ENCODE results near the gene SLIT1. TPM values are rescaled to one million over a fixed set of nuclear protein-coding genes. Genes with fewer than 3 reads are reported as not detected.

Gene SLIT1
- total RNA-seq, 1 donor from 2014 or later, result not detected

DNA sequence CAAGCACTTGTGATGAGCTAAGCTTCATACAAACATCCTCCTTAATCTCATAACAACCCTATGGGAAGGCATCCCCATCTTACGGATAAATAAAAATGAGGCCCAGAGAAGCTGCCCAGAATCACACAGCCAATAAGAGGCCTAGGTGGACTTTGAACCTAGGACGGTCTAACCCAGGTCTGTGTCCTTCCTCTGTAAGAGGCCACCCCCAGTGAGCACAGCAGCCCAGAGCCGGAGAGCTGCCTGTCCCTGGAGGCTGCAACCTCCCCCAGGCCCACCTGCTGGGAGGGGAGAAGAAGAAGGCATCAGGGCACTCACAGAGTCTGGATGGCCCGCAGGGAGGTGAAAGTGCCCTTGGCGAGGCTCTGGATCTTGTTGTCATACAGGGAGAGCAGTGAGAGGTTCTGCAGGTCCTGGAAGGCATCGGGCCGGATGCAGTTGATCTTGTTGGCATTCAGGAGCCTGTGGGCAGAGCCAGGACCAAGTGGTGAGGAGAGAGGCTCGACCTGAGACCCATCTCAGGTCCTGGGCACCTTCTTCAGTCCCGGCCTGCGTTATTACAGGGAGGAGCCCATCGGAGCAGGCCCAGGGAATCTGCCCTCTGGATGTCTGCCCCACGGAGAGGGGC, 129.6 kb downstream of the SLIT1 start:
- no peak overlapping the region for H3K4me3 ChIP-seq
- no peaks in the 10 kb centered on the region for H3K4me1 ChIP-seq
- TF ChIP-seq, protein P1, sequence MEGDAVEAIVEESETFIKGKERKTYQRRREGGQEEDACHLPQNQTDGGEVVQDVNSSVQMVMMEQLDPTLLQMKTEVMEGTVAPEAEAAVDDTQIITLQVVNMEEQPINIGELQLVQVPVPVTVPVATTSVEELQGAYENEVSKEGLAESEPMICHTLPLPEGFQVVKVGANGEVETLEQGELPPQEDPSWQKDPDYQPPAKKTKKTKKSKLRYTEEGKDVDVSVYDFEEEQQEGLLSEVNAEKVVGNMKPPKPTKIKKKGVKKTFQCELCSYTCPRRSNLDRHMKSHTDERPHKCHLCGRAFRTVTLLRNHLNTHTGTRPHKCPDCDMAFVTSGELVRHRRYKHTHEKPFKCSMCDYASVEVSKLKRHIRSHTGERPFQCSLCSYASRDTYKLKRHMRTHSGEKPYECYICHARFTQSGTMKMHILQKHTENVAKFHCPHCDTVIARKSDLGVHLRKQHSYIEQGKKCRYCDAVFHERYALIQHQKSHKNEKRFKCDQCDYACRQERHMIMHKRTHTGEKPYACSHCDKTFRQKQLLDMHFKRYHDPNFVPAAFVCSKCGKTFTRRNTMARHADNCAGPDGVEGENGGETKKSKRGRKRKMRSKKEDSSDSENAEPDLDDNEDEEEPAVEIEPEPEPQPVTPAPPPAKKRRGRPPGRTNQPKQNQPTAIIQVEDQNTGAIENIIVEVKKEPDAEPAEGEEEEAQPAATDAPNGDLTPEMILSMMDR (IDR thresholded peaks at IDR 0.05), result no peak
- DNase-seq (ENCODE audit: low spot score in 2 of 2), result no peak
- no peaks in the 10 kb centered on the region for H3K36me3 ChIP-seq
- H3K27ac ChIP-seq, result no peak overlapping the region
- H3K27me3 ChIP-seq, result no peaks in the 10 kb centered on the region
- intact Hi-C loops (cut with DNase I), result no loop called here
- no peaks in the 10 kb centered on the region for H3K9me3 ChIP-seq

DNA sequence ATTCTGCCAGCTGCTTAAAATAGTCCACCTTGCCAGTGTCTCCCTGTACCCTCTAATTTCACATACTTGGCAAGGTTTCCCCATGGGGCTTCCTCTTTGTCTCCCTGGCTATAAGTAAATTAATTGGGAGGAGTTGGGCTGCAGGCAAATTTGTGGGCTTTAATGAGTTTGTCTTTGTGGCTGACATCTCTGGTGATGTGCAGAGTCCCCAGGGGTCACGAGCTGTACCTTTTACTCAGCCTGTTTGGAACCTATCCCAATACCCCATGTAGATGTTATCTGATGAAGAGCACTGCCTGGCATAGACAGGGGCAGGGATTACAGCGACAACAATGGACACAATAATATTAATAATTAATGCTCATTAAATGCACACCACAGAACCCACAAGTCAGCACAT, 132.5 kb downstream of the SLIT1 start:
- Histone ChIP-seq H3K27ac (no peak overlapping the region), H3K27me3 (no peaks in the 10 kb centered on the region), H3K9me3 (no peaks in the 10 kb centered on the region), H3K36me3 (no peaks in the 10 kb centered on the region), H3K4me3 (no peak overlapping the region), H3K4me1 (no peaks in the 10 kb centered on the region)
- TF ChIP-seq, protein P1 (IDR thresholded peaks at IDR 0.05), result no peak
- intact Hi-C loops (cut with DNase I), result no loop called here
- DNase-seq (ENCODE audit: low spot score in 2 of 2), result no peak

DNA sequence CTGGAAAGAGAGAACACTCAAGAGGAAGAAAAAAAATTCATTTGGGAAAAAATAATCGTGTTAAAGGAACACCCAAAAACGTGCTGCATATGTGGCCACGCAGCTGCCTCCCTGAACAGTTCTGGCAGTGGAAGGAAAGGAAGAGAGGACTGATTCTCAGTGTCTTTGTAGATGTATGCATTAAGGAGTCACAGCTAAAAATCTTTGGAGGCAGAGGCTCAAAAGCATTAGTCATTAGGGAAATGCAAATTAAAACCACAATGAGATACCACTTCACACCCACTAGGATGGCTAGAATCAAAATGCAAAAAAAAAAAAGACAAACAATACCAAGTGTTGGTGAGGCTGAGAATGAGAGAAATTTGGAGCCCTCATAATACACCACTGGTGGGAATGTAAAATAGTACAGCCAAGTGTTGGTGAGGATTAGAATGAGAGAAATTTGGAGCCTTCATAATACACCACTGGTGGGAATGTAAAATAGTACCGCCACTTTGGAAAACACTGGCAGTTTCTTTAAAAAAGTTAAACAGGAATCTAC, 134.7 kb downstream of the SLIT1 start:
- no peaks in the 10 kb centered on the region for H3K9me3 ChIP-seq
- TF ChIP-seq, protein P1 (IDR thresholded peaks at IDR 0.05), result no peak
- intact Hi-C loops (cut with DNase I), result no loop called here

DNA sequence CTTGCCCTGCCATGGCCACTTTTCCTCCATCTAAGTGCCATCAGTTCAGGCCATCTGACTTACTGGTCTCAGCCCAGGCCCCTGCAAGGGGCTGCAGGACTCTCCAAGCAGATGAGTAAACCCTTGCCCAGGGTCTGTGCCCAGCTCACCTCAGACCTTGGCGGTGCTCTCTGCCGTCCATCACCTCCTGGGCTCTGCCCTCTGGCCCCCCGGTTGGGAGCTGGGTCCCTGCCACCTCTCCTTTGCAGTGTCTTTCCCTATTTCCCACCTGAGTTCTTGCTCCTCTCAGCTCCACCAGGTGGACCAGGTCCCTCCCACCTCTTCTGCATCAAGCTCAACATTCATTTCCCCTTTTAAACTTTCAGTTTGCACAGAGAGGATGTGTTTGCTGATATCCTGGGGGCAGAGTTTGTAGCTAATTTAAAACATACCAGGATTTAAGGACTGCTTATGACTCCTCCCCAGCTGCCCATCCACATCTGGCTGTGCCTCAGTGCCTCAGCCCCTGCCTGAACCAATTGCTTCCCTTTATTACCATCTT, 135.5 kb downstream of the SLIT1 start:
- Histone ChIP-seq H3K27ac (no peak overlapping the region), H3K4me1 (no peaks in the 10 kb centered on the region), H3K9me3 (no peaks in the 10 kb centered on the region), H3K27me3 (no peaks in the 10 kb centered on the region), H3K4me3 (no peak overlapping the region), H3K36me3 (no peaks in the 10 kb centered on the region)
- intact Hi-C loops (cut with DNase I), result no loop called here
- no peak for DNase-seq (ENCODE audit: low spot score in 2 of 2)
- TF ChIP-seq, protein P1 (IDR thresholded peaks at IDR 0.05), result no peak

More for the DNA sequence above, 134.7 kb downstream of the SLIT1 start:
- H3K27me3 ChIP-seq, result no peaks in the 10 kb centered on the region
- DNase-seq (ENCODE audit: low spot score in 2 of 2), result no peak
- H3K4me3 ChIP-seq, result no peak overlapping the region
- no peak overlapping the region for H3K27ac ChIP-seq
- H3K4me1 ChIP-seq, result no peaks in the 10 kb centered on the region
- H3K36me3 ChIP-seq, result no peaks in the 10 kb centered on the region

DNA sequence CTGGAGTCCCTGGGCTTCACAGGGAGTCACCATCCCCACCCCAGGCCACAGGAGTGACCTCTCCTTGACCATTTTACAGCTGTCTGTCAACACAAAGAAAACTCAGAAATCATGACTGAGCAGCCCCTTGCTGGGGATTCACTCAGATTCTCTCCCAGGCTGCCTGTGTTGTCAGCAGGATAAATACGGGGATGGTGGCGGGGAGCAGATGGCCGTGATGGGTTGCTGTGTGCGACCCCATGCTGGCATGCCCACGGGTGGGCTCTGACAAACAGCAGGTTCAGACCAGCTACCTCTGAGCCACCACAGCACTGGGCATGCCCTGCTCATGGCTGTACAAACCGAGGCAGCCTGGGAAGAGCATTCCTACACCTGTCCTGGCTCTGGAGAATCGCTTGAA, 136.1 kb downstream of the SLIT1 start:
- H3K4me3 ChIP-seq, result no peak overlapping the region
- intact Hi-C loops (cut with DNase I), result no loop called here
- TF ChIP-seq, protein P1 (IDR thresholded peaks at IDR 0.05), result no peak
- H3K36me3 ChIP-seq, result no peaks in the 10 kb centered on the region
- no peak overlapping the region for H3K27ac ChIP-seq
- no peak for DNase-seq (ENCODE audit: low spot score in 2 of 2)
- no peaks in the 10 kb centered on the region for H3K9me3 ChIP-seq
- H3K27me3 ChIP-seq, result no peaks in the 10 kb centered on the region
- no peaks in the 10 kb centered on the region for H3K4me1 ChIP-seq
